Germinal center (tissue), 1 donor: ENCODE data around the gene ZSWIM6.

Experiments used
- DNase-seq: peaks from one replicate; pipeline ENCODE4 v3.0.0; 2012; ENCODE audit warnings: mixed read lengths, low spot score

ZSWIM6 gene

GRCh38 chr5:61482980-61483379, 150.9 kb downstream of the ZSWIM6 start:
- no peak for DNase-seq

GRCh38 chr5:61486476-61486875, 154.4 kb downstream of the ZSWIM6 start:
- DNase-seq: no peak

GRCh38 chr5:61489574-61489973, 157.5 kb downstream of the ZSWIM6 start:
- no peak for DNase-seq

GRCh38 chr5:61491861-61492260, 159.8 kb downstream of the ZSWIM6 start:
- DNase-seq: no peak

GRCh38 chr5:61493973-61494372, 161.9 kb downstream of the ZSWIM6 start:
- no peak for DNase-seq

GRCh38 chr5:61496446-61496845, 164.4 kb downstream of the ZSWIM6 start:
- no peak for DNase-seq

GRCh38 chr5:61496860-61497259, 164.8 kb downstream of the ZSWIM6 start:
- no peak for DNase-seq

- DNase-seq: no peak
Observed at GRCh38 chr5:61498121-61498520, 166.1 kb downstream of the ZSWIM6 start.

- no peak for DNase-seq
Observed at GRCh38 chr5:61501971-61502370, 169.9 kb downstream of the ZSWIM6 start.

GRCh38 chr5:61504143-61504770, 172.2 kb downstream of the ZSWIM6 start:
- DNase-seq: no peak

GRCh38 chr5:61505281-61505680, 173.2 kb downstream of the ZSWIM6 start:
- no peak for DNase-seq

- DNase-seq: no peak
Observed at GRCh38 chr5:61507232-61507631, 175.2 kb downstream of the ZSWIM6 start.

- DNase-seq: no peak
Observed at GRCh38 chr5:61516946-61517345, 184.9 kb downstream of the ZSWIM6 start.

- DNase-seq: no peak
Observed at GRCh38 chr5:61519728-61520277, 187.7 kb downstream of the ZSWIM6 start.

- DNase-seq: no peak
Observed at GRCh38 chr5:61523073-61523472, 191.0 kb downstream of the ZSWIM6 start.

GRCh38 chr5:61523997-61524396, 191.9 kb downstream of the ZSWIM6 start:
- DNase-seq: no peak

- DNase-seq: no peak
Observed at GRCh38 chr5:61525512-61526206, 193.6 kb downstream of the ZSWIM6 start.

GRCh38 chr5:61526207-61526519, 194.1 kb downstream of the ZSWIM6 start:
- no peak for DNase-seq

- no peak for DNase-seq
Observed at GRCh38 chr5:61532983-61533382, 200.9 kb downstream of the ZSWIM6 start.

GRCh38 chr5:61534481-61535267, 202.6 kb downstream of the ZSWIM6 start:
- no peak for DNase-seq

- DNase-seq: no peak
Observed at GRCh38 chr5:61535828-61536227, 203.8 kb downstream of the ZSWIM6 start.

GRCh38 chr5:61536922-61537321, 204.9 kb downstream of the ZSWIM6 start:
- no peak for DNase-seq
